GM12878 (cell line): Measurements from ENCODE around the gene TENT4B. TPM values are rescaled to one million over a fixed set of nuclear protein-coding genes. Genes with fewer than 3 reads are reported as not detected.
A peak's percentile ranks its signal among the peaks of the same experiment; 100 is the strongest.

ENCODE experiments used
- ATAC-seq: fragments of 200-7000 bp; cut with Tn5 transposase; 3 replicates; pipeline ENCODE4 v1.9.1; 2020; ENCODE audit warnings: mild to moderate bottlenecking, moderate library complexity
- BruUV-seq: library from RNA; stranded (reverse); fragments of 400-500 nt; replicated peaks from 2 replicates; lab custom pipeline; 2021; lab: Mats Ljungman, UMichigan
- CTCF ChIA-PET: fragments of 300-600 bp; sonication (Branson Sonifier 250); formaldehyde crosslinking; extraction: SDS; loops from one replicate; lab custom pipeline; 2021; ENCODE audit warnings: inconsistent platforms; lab: Yijun Ruan, JAX
- POLR2A ChIA-PET: fragments of 350-600 bp; formaldehyde crosslinking; extraction: SDS; loops from one replicate; lab custom pipeline; 2021; ENCODE audit warnings: inconsistent platforms; lab: Charles Lee
- RAD21 ChIA-PET: fragments of 300-600 bp; sonication (Branson Sonifier 250); formaldehyde crosslinking; loops from one replicate; lab custom pipeline; 2023; ENCODE audit warnings: antibody characterized with exemption; ENCODE audit not compliant: unreplicated experiment; lab: Charles Lee
- SMC1A ChIA-PET: fragments of 300-600 bp; sonication (Branson Sonifier 250); formaldehyde crosslinking; loops from one replicate; lab custom pipeline; 2023; ENCODE audit not compliant: unreplicated experiment, uncharacterized antibody; lab: Charles Lee
- DNase-seq: peaks from one replicate; pipeline ENCODE4 v3.0.0-alpha.2; 2011; ENCODE audit warnings: low read depth, low spot score
- FAIRE-seq: peaks from 3 replicates; lab custom pipeline; 2011; peaks lifted over from hg19 to GRCh38; lab: Jason Lieb, UNC
- H2AFZ ChIP-seq: 2 replicates; pipeline ENCODE4 v1.6.0; 2011; ENCODE audit warnings: low read depth, low read length, control low read depth; ENCODE audit not compliant: control insufficient read depth
- H3K27ac ChIP-seq: 2 replicates; pipeline ENCODE4 v1.5.1; 2011; ENCODE audit warnings: control low read depth; ENCODE audit not compliant: control insufficient read depth, insufficient read depth
- H3K27me3 ChIP-seq, 2 experiments: replicated peaks in 1 of 2; 2 replicates each; pipeline versions ENCODE4 v1.6.0 to v1.6.1; 2011; ENCODE audit warnings: low read length in 1 of 2; ENCODE audit not compliant: control insufficient read depth in 2 of 2, insufficient read depth in 2 of 2
- H3K36me3 ChIP-seq, 2 experiments: 2 replicates each; pipeline ENCODE4 v1.5.1; 2011; ENCODE audit warnings: low read length in 1 of 2; ENCODE audit not compliant: control insufficient read depth in 2 of 2, insufficient read depth in 2 of 2
- H3K4me1 ChIP-seq: 2 replicates; pipeline ENCODE4 v1.6.1; 2011; ENCODE audit warnings: mild to moderate bottlenecking, low read length, moderate library complexity, mixed read lengths; ENCODE audit not compliant: control insufficient read depth, insufficient read depth
- H3K4me2 ChIP-seq: 2 replicates; pipeline ENCODE4 v1.6.0; 2011; ENCODE audit warnings: control low read depth; ENCODE audit not compliant: control insufficient read depth, insufficient read depth
- H3K4me3 ChIP-seq: fragments of 200-600 bp; sonication (generic); 2 replicates; pipeline ENCODE4 v1.5.1; 2016
- H3K79me2 ChIP-seq: 2 replicates; pipeline ENCODE4 v1.6.0; 2011; ENCODE audit warnings: low read length; ENCODE audit not compliant: control insufficient read depth, insufficient read depth
- H3K9ac ChIP-seq: 2 replicates; pipeline ENCODE4 v1.8.0; 2011; ENCODE audit warnings: low read length, control low read depth, mixed read lengths; ENCODE audit not compliant: control insufficient read depth, insufficient read depth
- H3K9me3 ChIP-seq: replicated peaks from 3 replicates; pipeline ENCODE4 v1.5.1; 2011; ENCODE audit warnings: mild to moderate bottlenecking, low read length; ENCODE audit not compliant: control insufficient read depth, insufficient read depth
- H4K20me1 ChIP-seq: 2 replicates; pipeline ENCODE4 v1.6.0; 2011; ENCODE audit not compliant: control insufficient read depth, insufficient read depth
- E4F1 ChIP-seq: fragments of 450-650 bp; IDR thresholded peaks from 2 replicates; pipeline ENCODE4 v1.6.1; 2018; ENCODE audit warnings: borderline replicate concordance, mild to moderate bottlenecking; ENCODE audit not compliant: partially characterized antibody
- EED ChIP-seq: sonication (generic); IDR thresholded peaks from 2 replicates; pipeline ENCODE4 v1.6.1; 2016; ENCODE audit warnings: antibody characterized with exemption, low read depth
- EGR1 ChIP-seq, 2 experiments: IDR thresholded peaks; 1 replicate in 1 of 2; 2 replicates in 1 of 2; pipeline ENCODE4 v1.6.1; 2011 to 2012; ENCODE audit warnings: low read depth in 2 of 2, low read length in 2 of 2, borderline replicate concordance in 1 of 2, mild to moderate bottlenecking in 1 of 2, moderate library complexity in 1 of 2
- GABPA ChIP-seq: IDR thresholded peaks from 2 replicates; pipeline ENCODE4 v1.6.1; 2014; ENCODE audit warnings: antibody characterized with exemption, low read depth, mild to moderate bottlenecking, inconsistent platforms
- HCFC1 ChIP-seq: fragments of 150-350 bp; IDR thresholded peaks from 2 replicates; pipeline ENCODE4 v1.6.1; 2014; ENCODE audit warnings: low read length
- MEF2A ChIP-seq: IDR thresholded peaks from 2 replicates; pipeline ENCODE4 v1.6.1; 2011; ENCODE audit warnings: low read depth, mild to moderate bottlenecking, low read length, moderate library complexity; ENCODE audit not compliant: insufficient read depth
- MTA2 ChIP-seq: fragments of 450-650 bp; IDR thresholded peaks from 2 replicates; pipeline ENCODE4 v1.6.1; 2016; ENCODE audit warnings: low read depth, mild to moderate bottlenecking, moderate library complexity
- NR2F1 ChIP-seq: fragments of 450-650 bp; conservative IDR thresholded peaks from 2 replicates; pipeline ENCODE4 v1.6.1; 2017; ENCODE audit warnings: mild to moderate bottlenecking
- POLR2AphosphoS2 ChIP-seq: IDR thresholded peaks from 2 replicates; pipeline ENCODE4 v1.6.1; 2011; ENCODE audit warnings: low read depth, mild to moderate bottlenecking, low read length, improper control_type of control experiment, moderate library complexity
- RAD51 ChIP-seq: fragments of 450-650 bp; IDR thresholded peaks from 2 replicates; pipeline ENCODE4 v1.6.1; 2016; ENCODE audit warnings: moderate library complexity, mild to moderate bottlenecking, inconsistent platforms
- SIN3A ChIP-seq: IDR thresholded peaks from 2 replicates; pipeline ENCODE4 v1.6.1; 2012; ENCODE audit warnings: low read depth, low read length, improper control_type of control experiment
- SKIL ChIP-seq: fragments of 450-650 bp; IDR thresholded peaks from 2 replicates; pipeline ENCODE4 v1.6.1; 2017; ENCODE audit warnings: mild to moderate bottlenecking, low read depth, inconsistent platforms; ENCODE audit not compliant: poor library complexity, severe bottlenecking
- SMAD5 ChIP-seq: IDR thresholded peaks from 2 replicates; pipeline ENCODE4 v1.6.1; 2016; ENCODE audit warnings: antibody characterized with exemption, low read depth
- STAT3 ChIP-seq: IDR thresholded peaks from 2 replicates; pipeline ENCODE4 v1.6.1; 2011; ENCODE audit warnings: low read depth, low read length, improper control_type of control experiment
- WGBS: methylation state at CpG from one replicate; pipeline ENCODE4 v1.1.6; 2016; ENCODE audit warnings: low lambda C conversion rate; ENCODE audit not compliant: insufficient replicate concordance, insufficient coverage; ENCODE audit errors: missing lambda C conversion rate; 5-methylcytosine and 5-hydroxymethylcytosine counted together
- in situ Hi-C: fragments of 300-500 bp; cut with MboI; formaldehyde crosslinking; loops from 9 replicates; pipeline ENCODE4 v1.14.3; 2018; ENCODE audit warnings: mixed read lengths
- intact Hi-C: fragments of 100-400 bp; cut with micrococcal nuclease; formaldehyde crosslinking; loops from one replicate; pipeline ENCODE4 v1.14.2; 2022; ENCODE audit not compliant: unreplicated experiment
- polyA plus RNA-seq, 11 experiments: library from polyadenylated mRNA; depleted of rRNA in 4 of 11; unstranded in 6 of 11; stranded (reverse) in 5 of 11; fragments of >200 nt; fragmentation: Nextera tagmentation in 4 of 11; fragmentation: Illumina TruSeq in 1 of 11; extraction: Ambion mirVana in 4 of 11; extraction: Trizol in 1 of 11; gene quantifications; 1 replicate in 1 of 11; 2 replicates in 10 of 11; pipeline versions ENCODE4 v1.2.1 to v1.2.3, GENCODE V29; 2011 to 2016; ENCODE audit warnings: inconsistent platforms in 2 of 11, missing spikeins in 2 of 11, low read depth in 1 of 11
- total RNA-seq, 4 experiments: library from RNA; depleted of rRNA in 3 of 4; stranded (reverse); fragments of >200 nt in 3 of 4; fragmentation: Illumina TruSeq in 1 of 4; extraction: Trizol in 1 of 4; gene quantifications; 2 replicates each; pipeline versions ENCODE4 v1.2.1 to v1.2.3, GENCODE V29; 2013 to 2021
- TF ChIP-seq, protein P1 (sequence below): fragments of 450-650 bp; IDR thresholded peaks from 2 replicates; pipeline ENCODE4 v1.6.1; 2014; ENCODE audit warnings: mild to moderate bottlenecking
- TF ChIP-seq, protein P2 (sequence below): fragments of 450-650 bp; IDR thresholded peaks from 2 replicates; pipeline ENCODE4 v1.6.1; 2018; ENCODE audit warnings: mild to moderate bottlenecking, low read depth, moderate library complexity; ENCODE audit not compliant: partially characterized antibody

The TENT4B gene
- total and polyA plus RNA-seq, 10 of the 15 experiments (the other 5 are each of a cell fraction or from before 2014, with no cell fraction given) = 4.4 to 16.7 (median 10.8) TPM

GRCh38 chr16:50208460-50208931, 55.4 kb downstream of the TENT4B start:
- ATAC-seq = no peak
- Histone ChIP-seq H2AFZ (no peak overlapping the region), H3K27ac (0 out of 2 replicates have a peak overlapping the region, but pooled peaks have one; percentile 3), H3K9ac (no peak overlapping the region), H3K4me1 (peaks cover 18% of the 10 kb centered on the region), H3K79me2 (peaks cover 33% of the 10 kb centered on the region), H3K9me3 (no peaks in the 10 kb centered on the region), H3K4me2 (no peak overlapping the region), H3K4me3 (no peak overlapping the region), H4K20me1 (no peaks in the 10 kb centered on the region), H3K36me3 (peaks cover 2 to 6% of the 10 kb centered on the region in 2 experiments; a peak in 3 of 4 replicates), H3K27me3 (no peaks in the 10 kb centered on the region)
- ChIA-PET RAD21 (interaction anchor here (1.6 to 7.1 kb wide), 4 partner anchors 11 to 183 kb away, joined by 5 to 309 read pairs (median 106); partner anchors contain the start of genes CNEP1R1 and HEATR3), POLR2A (no interaction called here), CTCF (interaction anchor here (0.6 to 11.8 kb wide), 16 partner anchors 11 to 598 kb away, joined by 3 to 422 read pairs (median 4); partner anchors contain the start of genes CNEP1R1 and HEATR3), SMC1A (interaction anchor here (1.5 to 6.0 kb wide), 7 partner anchors 10 to 183 kb away, joined by 3 to 263 read pairs (median 44); partner anchors contain the start of genes CNEP1R1 and HEATR3)
- FAIRE-seq = no peak
- in situ Hi-C loops (loop anchor here (5.0 kb wide), 1 partner anchor 141 kb away; the partner anchor contains the start of gene HEATR3), intact Hi-C loops (no loop called here)
- 50% methylated on average over 2 of the region's 3 CpGs for WGBS
- DNase-seq = no peak
- no TSS peak for BruUV-seq
- no peak for TF ChIP-seq MTA2
- TF ChIP-seq STAT3 = no peak
- TF ChIP-seq, protein P1, sequence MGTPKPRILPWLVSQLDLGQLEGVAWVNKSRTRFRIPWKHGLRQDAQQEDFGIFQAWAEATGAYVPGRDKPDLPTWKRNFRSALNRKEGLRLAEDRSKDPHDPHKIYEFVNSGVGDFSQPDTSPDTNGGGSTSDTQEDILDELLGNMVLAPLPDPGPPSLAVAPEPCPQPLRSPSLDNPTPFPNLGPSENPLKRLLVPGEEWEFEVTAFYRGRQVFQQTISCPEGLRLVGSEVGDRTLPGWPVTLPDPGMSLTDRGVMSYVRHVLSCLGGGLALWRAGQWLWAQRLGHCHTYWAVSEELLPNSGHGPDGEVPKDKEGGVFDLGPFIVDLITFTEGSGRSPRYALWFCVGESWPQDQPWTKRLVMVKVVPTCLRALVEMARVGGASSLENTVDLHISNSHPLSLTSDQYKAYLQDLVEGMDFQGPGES = no peak
- no peak for TF ChIP-seq HCFC1
- no peak for TF ChIP-seq SMAD5
- TF ChIP-seq, protein P2, sequence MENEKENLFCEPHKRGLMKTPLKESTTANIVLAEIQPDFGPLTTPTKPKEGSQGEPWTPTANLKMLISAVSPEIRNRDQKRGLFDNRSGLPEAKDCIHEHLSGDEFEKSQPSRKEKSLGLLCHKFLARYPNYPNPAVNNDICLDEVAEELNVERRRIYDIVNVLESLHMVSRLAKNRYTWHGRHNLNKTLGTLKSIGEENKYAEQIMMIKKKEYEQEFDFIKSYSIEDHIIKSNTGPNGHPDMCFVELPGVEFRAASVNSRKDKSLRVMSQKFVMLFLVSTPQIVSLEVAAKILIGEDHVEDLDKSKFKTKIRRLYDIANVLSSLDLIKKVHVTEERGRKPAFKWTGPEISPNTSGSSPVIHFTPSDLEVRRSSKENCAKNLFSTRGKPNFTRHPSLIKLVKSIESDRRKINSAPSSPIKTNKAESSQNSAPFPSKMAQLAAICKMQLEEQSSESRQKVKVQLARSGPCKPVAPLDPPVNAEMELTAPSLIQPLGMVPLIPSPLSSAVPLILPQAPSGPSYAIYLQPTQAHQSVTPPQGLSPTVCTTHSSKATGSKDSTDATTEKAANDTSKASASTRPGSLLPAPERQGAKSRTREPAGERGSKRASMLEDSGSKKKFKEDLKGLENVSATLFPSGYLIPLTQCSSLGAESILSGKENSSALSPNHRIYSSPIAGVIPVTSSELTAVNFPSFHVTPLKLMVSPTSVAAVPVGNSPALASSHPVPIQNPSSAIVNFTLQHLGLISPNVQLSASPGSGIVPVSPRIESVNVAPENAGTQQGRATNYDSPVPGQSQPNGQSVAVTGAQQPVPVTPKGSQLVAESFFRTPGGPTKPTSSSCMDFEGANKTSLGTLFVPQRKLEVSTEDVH = no peak
- TF ChIP-seq EGR1 (IDR thresholded peaks at IDR 0.05; ENCODE audit: borderline replicate concordance in 1 of 2, low read depth in 2 of 2, low read length in 2 of 2) = no peak
- TF ChIP-seq EED = no peak
- TF ChIP-seq GABPA = no peak
- no peak for TF ChIP-seq E4F1
- TF ChIP-seq SKIL = no peak
- TF ChIP-seq SIN3A = no peak
- TF ChIP-seq RAD51 = no peak
- TF ChIP-seq MEF2A = no peak
- no peak for TF ChIP-seq NR2F1
- TF ChIP-seq POLR2AphosphoS2 = no peak
